Erythroblast (primary cell): Measurements from ENCODE around the gene ZWILCH.

Experiments used
- GATA1 ChIP-seq: IDR thresholded peaks from 2 replicates; pipeline ENCODE4 v1.6.1; 2011; ENCODE audit warnings: low read depth, mild to moderate bottlenecking, control low read depth, low read length, moderate library complexity
- POLR2A ChIP-seq: IDR thresholded peaks from 2 replicates; pipeline ENCODE4 v1.6.1; 2011; ENCODE audit warnings: mild to moderate bottlenecking, low read length

DNA sequence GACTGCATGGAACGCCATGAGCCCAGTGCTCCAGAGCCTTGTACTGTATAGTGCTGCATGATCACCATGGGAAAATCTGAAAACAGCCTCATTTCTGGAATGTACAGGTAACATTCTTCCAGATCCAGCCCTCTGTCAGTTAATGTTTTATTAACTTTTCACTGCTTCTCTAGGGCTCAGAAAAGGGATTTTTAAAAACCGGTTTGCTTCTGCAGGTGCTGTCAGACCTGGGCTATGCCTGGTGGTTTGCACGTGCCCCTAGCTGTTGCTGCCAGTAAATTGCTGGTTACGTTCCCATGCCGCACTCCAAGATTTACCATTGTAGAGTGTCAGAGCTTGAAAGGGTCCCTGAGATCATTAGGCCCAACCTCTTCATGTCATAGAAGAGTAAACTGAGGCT lies 16.6 kb upstream of the ZWILCH start:
- TF ChIP-seq POLR2A: no peak
- TF ChIP-seq GATA1: no peak
